H1 (cell line): ENCODE results near the gene LAD1. TPM values are rescaled to one million over a fixed set of nuclear protein-coding genes. Genes with fewer than 3 reads are reported as not detected.

Source experiments
- CTCF ChIA-PET: fragments of 300-600 bp; sonication (Branson Sonifier 250); formaldehyde crosslinking; loops from one replicate; lab custom pipeline; 2021; ENCODE audit not compliant: partially characterized antibody; lab: Charles Lee
- POLR2A ChIA-PET: fragments of 300-600 bp; sonication (Branson Sonifier 250); formaldehyde crosslinking; loops from one replicate; lab custom pipeline; 2021; ENCODE audit warnings: inconsistent platforms; ENCODE audit not compliant: partially characterized antibody; lab: Charles Lee
- DNase-seq, 2 experiments: peaks; one replicate each; pipeline versions ENCODE4 v3.0.0 to v3.0.0-alpha.2; 2010 to 2022; ENCODE audit warnings: low spot score in 2 of 2, low read depth in 1 of 2, mixed read lengths in 1 of 2
- FAIRE-seq: peaks from 2 replicates; lab custom pipeline; 2011; peaks lifted over from hg19 to GRCh38; lab: Jason Lieb, UNC
- H2AFZ ChIP-seq: 2 replicates; pipeline ENCODE4 v1.8.1; 2012; ENCODE audit warnings: low read length, inconsistent platforms
- H2AK5ac ChIP-seq: 2 replicates; pipeline ENCODE4 v1.6.1; 2013; ENCODE audit warnings: low read depth, low read length
- H2BK120ac ChIP-seq: replicated peaks from 2 replicates; pipeline ENCODE3; 2013; ENCODE audit warnings: low read depth, low read length, inconsistent platforms
- H2BK12ac ChIP-seq: 2 replicates; pipeline ENCODE4 v1.6.1; 2013; ENCODE audit warnings: low read depth, low read length
- H2BK15ac ChIP-seq: 2 replicates; pipeline ENCODE4 v1.6.1; 2013; ENCODE audit warnings: low read length
- H2BK20ac ChIP-seq: 2 replicates; pipeline ENCODE4 v1.6.1; 2013; ENCODE audit warnings: low read length
- H2BK5ac ChIP-seq: 2 replicates; pipeline ENCODE4 v1.6.1; 2013; ENCODE audit warnings: low read depth, low read length
- H3K14ac ChIP-seq: 2 replicates; pipeline ENCODE4 v1.6.1; 2013; ENCODE audit warnings: inconsistent platforms; ENCODE audit not compliant: insufficient read length
- H3K18ac ChIP-seq: 2 replicates; pipeline ENCODE4 v1.6.1; 2013; ENCODE audit warnings: low read length; ENCODE audit errors: extremely low read depth
- H3K23ac ChIP-seq: 2 replicates; pipeline ENCODE4 v1.6.1; 2013; ENCODE audit warnings: inconsistent platforms; ENCODE audit not compliant: insufficient read length
- H3K23me2 ChIP-seq: 2 replicates; pipeline ENCODE4 v1.6.1; 2013; ENCODE audit warnings: low read depth, low read length
- H3K27ac ChIP-seq: 2 replicates; pipeline ENCODE4 v1.6.1; 2011; ENCODE audit warnings: low read depth, low read length, inconsistent platforms
- H3K27me3 ChIP-seq, 4 experiments: replicated peaks in 1 of 4; 1 replicate in 1 of 4; 2 replicates in 3 of 4; pipeline versions ENCODE4 v1.6.1 to v1.8.1; 2011 to 2013; ENCODE audit warnings: low read length in 3 of 4, mild to moderate bottlenecking in 3 of 4, inconsistent platforms in 2 of 4, mixed read lengths in 2 of 4, moderate library complexity in 1 of 4; ENCODE audit not compliant: control insufficient read depth in 3 of 4, insufficient read depth in 3 of 4; ENCODE audit errors: extremely low read depth in 1 of 4
- H3K36me3 ChIP-seq, 4 experiments: 2 replicates each; pipeline versions ENCODE4 v1.6.1 to v1.8.1; 2011 to 2013; ENCODE audit warnings: mild to moderate bottlenecking in 4 of 4, low read length in 3 of 4, moderate library complexity in 2 of 4, control low read depth in 1 of 4, inconsistent platforms in 1 of 4; ENCODE audit not compliant: insufficient read depth in 4 of 4, control insufficient read depth in 2 of 4
- H3K4ac ChIP-seq: replicated peaks from 2 replicates; pipeline ENCODE3; 2013; ENCODE audit warnings: low read length, low read depth, mixed read lengths, inconsistent platforms; ENCODE audit not compliant: insufficient read length
- H3K4me1 ChIP-seq, 4 experiments: replicated peaks in 1 of 4; 1 replicate in 1 of 4; 2 replicates in 3 of 4; pipeline versions ENCODE4 v1.6.1 to v1.8.1; 2011 to 2013; ENCODE audit warnings: low read length in 3 of 4, inconsistent platforms in 2 of 4, mixed read lengths in 1 of 4; ENCODE audit not compliant: insufficient read depth in 4 of 4, control insufficient read depth in 3 of 4
- H3K4me2 ChIP-seq, 2 experiments: 2 replicates each; pipeline versions ENCODE4 v1.6.1 to v1.8.1; 2011 to 2013; ENCODE audit warnings: low read depth in 2 of 2, low read length in 2 of 2, control low read depth in 1 of 2, inconsistent platforms in 1 of 2, mild to moderate bottlenecking in 1 of 2; ENCODE audit not compliant: insufficient read depth in 1 of 2
- H3K4me3 ChIP-seq, 4 experiments: fragments of 200-600, 300-600 bp in 1 of 4; sonication (generic), shearing (Covaris generic), sonication (Bioruptor Twin) in 1 of 4; 2 replicates each; pipeline versions ENCODE4 v1.5.1 to v1.8.1; 2011 to 2016; ENCODE audit warnings: low read length in 4 of 4, low read depth in 3 of 4, control low read depth in 2 of 4, inconsistent platforms in 2 of 4, mild to moderate bottlenecking in 2 of 4, mixed read lengths in 1 of 4, moderate library complexity in 1 of 4; ENCODE audit not compliant: insufficient read depth in 2 of 4; ENCODE audit errors: extremely low read depth in 1 of 4
- H3K56ac ChIP-seq: replicated peaks from 2 replicates; pipeline ENCODE3; 2013; ENCODE audit warnings: low read depth, mild to moderate bottlenecking, mixed read lengths, low read length, inconsistent platforms; ENCODE audit not compliant: insufficient read length
- H3K79me1 ChIP-seq: 2 replicates; pipeline ENCODE4 v1.6.1; 2013; ENCODE audit warnings: low read depth, low read length, control low read depth
- H3K79me2 ChIP-seq, 2 experiments: 2 replicates each; pipeline versions ENCODE4 v1.6.1 to v1.8.1; 2012 to 2013; ENCODE audit warnings: low read length in 2 of 2, mild to moderate bottlenecking in 2 of 2, inconsistent platforms in 1 of 2; ENCODE audit not compliant: insufficient read depth in 2 of 2, control insufficient read depth in 1 of 2
- H3K9ac ChIP-seq, 4 experiments: replicated peaks in 1 of 4; 1 replicate in 1 of 4; 2 replicates in 3 of 4; pipeline versions ENCODE4 v1.6.1 to v1.8.1; 2011 to 2013; ENCODE audit warnings: low read depth in 3 of 4, low read length in 3 of 4, control low read depth in 2 of 4, mild to moderate bottlenecking in 2 of 4, moderate library complexity in 2 of 4, inconsistent platforms in 1 of 4; ENCODE audit errors: extremely low read depth in 1 of 4
- H3K9me3 ChIP-seq, 2 experiments: 2 replicates each; pipeline versions ENCODE4 v1.6.1 to v1.8.1; 2012 to 2013; ENCODE audit warnings: mild to moderate bottlenecking in 2 of 2, moderate library complexity in 2 of 2, control low read depth in 1 of 2, inconsistent platforms in 1 of 2, low read depth in 1 of 2, low read length in 1 of 2, mixed read lengths in 1 of 2; ENCODE audit not compliant: insufficient read depth in 2 of 2
- H4K20me1 ChIP-seq, 2 experiments: replicated peaks in 1 of 2; 2 replicates each; pipeline versions ENCODE3 to v1.8.1; 2011 to 2013; ENCODE audit warnings: inconsistent platforms in 2 of 2, low read length in 2 of 2, mild to moderate bottlenecking in 1 of 2; ENCODE audit not compliant: insufficient read depth in 2 of 2, control insufficient read depth in 1 of 2
- H4K5ac ChIP-seq: 2 replicates; pipeline ENCODE4 v1.6.1; 2013; ENCODE audit warnings: low read length, low read depth, mixed read lengths, inconsistent platforms; ENCODE audit not compliant: insufficient read length
- H4K8ac ChIP-seq: 2 replicates; pipeline ENCODE4 v1.8.0; 2013; ENCODE audit warnings: mild to moderate bottlenecking, moderate library complexity, low read length, inconsistent platforms; ENCODE audit not compliant: insufficient read depth; ENCODE audit errors: extremely low read depth
- H4K91ac ChIP-seq: replicated peaks from 2 replicates; pipeline ENCODE3; 2013; ENCODE audit warnings: low read length, mixed read lengths, inconsistent platforms; ENCODE audit not compliant: insufficient read length
- BACH1 ChIP-seq: IDR thresholded peaks from 2 replicates; pipeline ENCODE4 v1.6.1; 2012; ENCODE audit warnings: low read length, improper control_type of control experiment
- CBX5 ChIP-seq: fragments of 300-800, 300-1000 bp; sonication (generic); IDR thresholded peaks from 2 replicates; pipeline ENCODE4 v1.7.1; 2016; ENCODE audit warnings: antibody characterized with exemption, low read length, low read depth
- CHD1 ChIP-seq: IDR thresholded peaks from 2 replicates; pipeline ENCODE4 v1.6.1; 2012; ENCODE audit warnings: low read depth, low read length, improper control_type of control experiment
- EZH2 ChIP-seq: fragments of 200-600 bp; sonication (generic); IDR thresholded peaks from 2 replicates; pipeline ENCODE4 v1.7.1; 2012; ENCODE audit warnings: low read depth, mild to moderate bottlenecking, moderate library complexity, low read length, inconsistent platforms; ENCODE audit not compliant: severe bottlenecking
- GABPA ChIP-seq: IDR thresholded peaks from 2 replicates; pipeline ENCODE4 v1.6.1; 2011; ENCODE audit warnings: mild to moderate bottlenecking, low read length, moderate library complexity, borderline replicate concordance; ENCODE audit not compliant: insufficient read depth
- NRF1 ChIP-seq: IDR thresholded peaks from 2 replicates; pipeline ENCODE4 v1.6.1; 2011; ENCODE audit warnings: mild to moderate bottlenecking, low read depth, low read length, improper control_type of control experiment
- POLR2A ChIP-seq, 2 experiments: IDR thresholded peaks; 1 replicate in 1 of 2; 2 replicates in 1 of 2; pipeline ENCODE4 v1.6.1; 2011; ENCODE audit warnings: low read depth in 2 of 2, low read length in 2 of 2, mild to moderate bottlenecking in 2 of 2; ENCODE audit errors: control extremely low read depth in 1 of 2
- RAD21 ChIP-seq, 2 experiments: IDR thresholded peaks in 1 of 2; conservative IDR thresholded peaks in 1 of 2; 2 replicates each; pipeline ENCODE4 v1.6.1; 2011; ENCODE audit warnings: low read depth in 2 of 2, low read length in 2 of 2, improper control_type of control experiment in 1 of 2, inconsistent platforms in 1 of 2, mild to moderate bottlenecking in 1 of 2, moderate library complexity in 1 of 2
- SAP30 ChIP-seq: fragments of 300-600 bp; sonication (generic); IDR thresholded peaks from 2 replicates; pipeline ENCODE4 v1.7.1; 2012; ENCODE audit warnings: low read length, moderate library complexity, mild to moderate bottlenecking, inconsistent platforms; ENCODE audit not compliant: insufficient read depth, insufficient replicate concordance
- SP2 ChIP-seq: IDR thresholded peaks from 2 replicates; pipeline ENCODE4 v1.6.1; 2012; ENCODE audit warnings: mild to moderate bottlenecking, low read length, inconsistent platforms
- TAF1 ChIP-seq: IDR thresholded peaks from 2 replicates; pipeline ENCODE4 v1.6.1; 2011; ENCODE audit warnings: mild to moderate bottlenecking, low read depth, low read length
- WGBS, 2 experiments: shearing (Covaris generic) in 1 of 2; methylation state at CpG; one replicate each; pipeline versions ENCODE4 v1.1.6 to v1.1.7; 2013 to 2015; ENCODE audit warnings: low lambda C conversion rate in 2 of 2, mixed read lengths in 2 of 2, inconsistent platforms in 1 of 2, low coverage in 1 of 2, missing lambda C conversion rate in 1 of 2; ENCODE audit not compliant: insufficient replicate concordance in 2 of 2, insufficient coverage in 1 of 2, insufficient read length in 1 of 2; ENCODE audit errors: extremely low coverage in 1 of 2, missing lambda C conversion rate in 1 of 2; 5-methylcytosine and 5-hydroxymethylcytosine counted together
- polyA plus RNA-seq, 7 experiments: library from polyadenylated mRNA; depleted of rRNA in 3 of 7; stranded (reverse) in 5 of 7; unstranded in 2 of 7; fragments of >200 nt in 5 of 7; fragments of 200-250 nt in 2 of 7; gene quantifications; 1 replicate in 5 of 7; 2 replicates in 1 of 7; 4 replicates in 1 of 7; pipeline versions ENCODE4 v1.2.1 to v1.2.3, GENCODE V29; 2011 to 2013; ENCODE audit warnings: missing spikeins in 2 of 7, mixed read lengths in 2 of 7
- total RNA-seq: library from RNA; stranded (reverse); fragmentation: NEBNext Ultra II Directional; extraction: Animal tissue kit (Norgen Biotek cat#: 25700); gene quantifications from 2 replicates; pipeline ENCODE4 v1.2.1, GENCODE V29; 2021
- TF ChIP-seq, protein P1 (sequence below), 3 experiments: IDR thresholded peaks; 1 replicate in 2 of 3; 2 replicates in 1 of 3; pipeline versions ENCODE4 v1.5.1 to v1.6.1; 2011; ENCODE audit warnings: low read length in 3 of 3, mild to moderate bottlenecking in 3 of 3, inconsistent platforms in 2 of 3, low read depth in 1 of 3, moderate library complexity in 1 of 3; ENCODE audit not compliant: insufficient read depth in 1 of 3; ENCODE audit errors: control extremely low read depth in 1 of 3

The LAD1 gene
- total and polyA plus RNA-seq, 2 of the 8 experiments (the other 6 are each of a cell fraction or from before 2014, with no cell fraction given): 9.3 to 32.8 TPM

DNA sequence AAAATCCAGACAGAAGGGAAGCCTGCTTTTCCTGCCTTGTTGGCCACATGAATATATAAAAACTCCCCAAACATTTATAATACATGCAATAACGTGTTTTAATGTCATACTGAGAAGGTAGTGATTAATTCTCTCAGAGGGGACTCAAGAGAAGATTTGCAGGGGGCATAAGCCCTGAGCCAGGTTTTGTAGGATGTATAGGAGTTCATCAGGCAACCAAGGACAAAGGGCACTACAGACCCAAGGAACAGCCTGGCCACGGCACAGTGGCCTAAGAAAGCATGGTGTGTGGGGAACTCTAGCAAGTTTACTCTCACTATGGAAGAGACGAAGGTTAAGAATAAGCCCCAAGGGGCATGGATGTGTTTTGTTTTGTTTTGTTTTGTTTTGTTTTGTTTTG is 37.8 kb upstream of the LAD1 start:
- 92% methylated on average over 3 of the region's 3 CpGs; no CpG with 5 or more reads in 1 of the 2 experiments for WGBS, 2 experiments
- no peaks in the 10 kb centered on the region for H3K9me3 ChIP-seq
- no peaks in the 10 kb centered on the region for H3K79me2 ChIP-seq
- no peak overlapping the region for H2BK5ac ChIP-seq
- no peak overlapping the region for H4K91ac ChIP-seq
- H2BK120ac ChIP-seq: no peak overlapping the region
- no peaks in the 10 kb centered on the region for H3K27me3 ChIP-seq
- no peak overlapping the region for H3K9ac ChIP-seq
- ChIA-PET CTCF (interaction anchor here (0.6 to 5.4 kb wide), 24 partner anchors 11 to 272 kb away, joined by 3 to 163 read pairs (median 16); partner anchors contain the start of genes PHLDA3, TNNI1 and TNNT2), POLR2A (interaction anchor here (1.2 to 2.1 kb wide), 2 partner anchors 11 to 44 kb away, joined by 3 to 8 read pairs; no protein-coding TSS in a partner anchor)
- no peaks in the 10 kb centered on the region for H4K20me1 ChIP-seq
- no peak overlapping the region for H4K8ac ChIP-seq
- no peaks in the 10 kb centered on the region for H3K23me2 ChIP-seq
- no peak overlapping the region for H3K4me3 ChIP-seq
- FAIRE-seq (no peak), DNase-seq (no peak)
- H3K56ac ChIP-seq: no peak overlapping the region
- H3K14ac ChIP-seq: no peak overlapping the region
- no peak overlapping the region for H2BK15ac ChIP-seq
- H2AFZ ChIP-seq: no peak overlapping the region
- no peaks in the 10 kb centered on the region for H3K79me1 ChIP-seq
- no peak overlapping the region for H2BK20ac ChIP-seq
- H2BK12ac ChIP-seq: no peak overlapping the region
- no peak overlapping the region for H2AK5ac ChIP-seq
- no peak overlapping the region for H3K27ac ChIP-seq
- H3K18ac ChIP-seq: no peak overlapping the region
- no peak overlapping the region for H3K23ac ChIP-seq
- peaks cover 0 to 7% (median 3%) of the 10 kb centered on the region in 4 experiments; a peak in 3 of 7 replicates for H3K4me1 ChIP-seq
- no peak overlapping the region for H3K4ac ChIP-seq
- H3K36me3 ChIP-seq: no peaks in the 10 kb centered on the region
- no peak overlapping the region for H3K4me2 ChIP-seq
- no peak overlapping the region for H4K5ac ChIP-seq
- TF ChIP-seq TAF1 (no peak), CBX5 (no peak), POLR2A (IDR thresholded peaks at IDR 0.05; ENCODE audit: control extremely low read depth in 1 of 2, low read depth in 2 of 2, low read length in 2 of 2) (no peak), SAP30 (no peak), RAD21 (IDR thresholded peaks at IDR 0.05 in 1 of 2, conservative IDR thresholded peaks at IDR 0.05 in 1 of 2; ENCODE audit: low read depth in 2 of 2, low read length in 2 of 2) (no peak), EZH2 (no peak), CHD1 (no peak), GABPA (no peak), BACH1 (no peak), NRF1 (no peak), SP2 (no peak)
- TF ChIP-seq, protein P1, sequence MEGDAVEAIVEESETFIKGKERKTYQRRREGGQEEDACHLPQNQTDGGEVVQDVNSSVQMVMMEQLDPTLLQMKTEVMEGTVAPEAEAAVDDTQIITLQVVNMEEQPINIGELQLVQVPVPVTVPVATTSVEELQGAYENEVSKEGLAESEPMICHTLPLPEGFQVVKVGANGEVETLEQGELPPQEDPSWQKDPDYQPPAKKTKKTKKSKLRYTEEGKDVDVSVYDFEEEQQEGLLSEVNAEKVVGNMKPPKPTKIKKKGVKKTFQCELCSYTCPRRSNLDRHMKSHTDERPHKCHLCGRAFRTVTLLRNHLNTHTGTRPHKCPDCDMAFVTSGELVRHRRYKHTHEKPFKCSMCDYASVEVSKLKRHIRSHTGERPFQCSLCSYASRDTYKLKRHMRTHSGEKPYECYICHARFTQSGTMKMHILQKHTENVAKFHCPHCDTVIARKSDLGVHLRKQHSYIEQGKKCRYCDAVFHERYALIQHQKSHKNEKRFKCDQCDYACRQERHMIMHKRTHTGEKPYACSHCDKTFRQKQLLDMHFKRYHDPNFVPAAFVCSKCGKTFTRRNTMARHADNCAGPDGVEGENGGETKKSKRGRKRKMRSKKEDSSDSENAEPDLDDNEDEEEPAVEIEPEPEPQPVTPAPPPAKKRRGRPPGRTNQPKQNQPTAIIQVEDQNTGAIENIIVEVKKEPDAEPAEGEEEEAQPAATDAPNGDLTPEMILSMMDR (IDR thresholded peaks at IDR 0.05; ENCODE audit: control extremely low read depth in 1 of 3, insufficient read depth in 1 of 3, low read depth in 1 of 3, low read length in 3 of 3): no peak
